RWPE2 (cell line): ENCODE data around the gene TIMM10B.
A peak's percentile ranks its signal among the peaks of the same experiment; 100 is the strongest.

Source experiments
- ATAC-seq: fragments of 200-7000 bp; cut with Tn5 transposase; 3 replicates; pipeline ENCODE4 v1.9.1; 2021; ENCODE audit warnings: low read depth
- DNase-seq: peaks from one replicate; pipeline ENCODE4 v3.0.0-alpha.2; 2020; ENCODE audit warnings: low spot score
- H3K27ac ChIP-seq: fragments of 450-650 bp; 2 replicates; pipeline ENCODE4 v1.5.1; 2017; ENCODE audit warnings: mild to moderate bottlenecking; ENCODE audit not compliant: poor library complexity, severe bottlenecking
- H3K27me3 ChIP-seq: fragments of 250-450 bp; sonication (Bioruptor Pico); 2 replicates; pipeline ENCODE4 v1.5.1; 2021; ENCODE audit warnings: mild to moderate bottlenecking, moderate library complexity; ENCODE audit not compliant: insufficient read depth, poor library complexity, severe bottlenecking
- H3K36me3 ChIP-seq: fragments of 250-450 bp; sonication (Bioruptor Pico); 2 replicates; pipeline ENCODE4 v1.5.1; 2020; ENCODE audit warnings: low read depth, mild to moderate bottlenecking, moderate library complexity
- H3K4me1 ChIP-seq: fragments of 250-450 bp; sonication (Bioruptor Pico); 2 replicates; pipeline ENCODE4 v1.5.1; 2021; ENCODE audit warnings: mild to moderate bottlenecking, moderate library complexity; ENCODE audit not compliant: insufficient read depth, poor library complexity, severe bottlenecking
- H3K4me3 ChIP-seq: fragments of 250-450 bp; sonication (Bioruptor Pico); 2 replicates; pipeline ENCODE4 v1.5.1; 2021; ENCODE audit warnings: mild to moderate bottlenecking, moderate library complexity; ENCODE audit not compliant: severe bottlenecking
- H3K9me3 ChIP-seq: fragments of 250-450 bp; sonication (Bioruptor Pico); 2 replicates; pipeline ENCODE4 v1.5.1; 2021; ENCODE audit warnings: mild to moderate bottlenecking, moderate library complexity; ENCODE audit not compliant: severe bottlenecking
- CTCF ChIP-seq: fragments of 450-650 bp; IDR thresholded peaks from one replicate; pipeline ENCODE4 v1.5.1; 2017; ENCODE audit warnings: mild to moderate bottlenecking, moderate library complexity; ENCODE audit not compliant: poor library complexity, severe bottlenecking

The TIMM10B gene

GRCh38 chr11:6437993-6438392, 43.3 kb upstream of the TIMM10B start:
- Histone ChIP-seq H3K36me3 (no peaks in the 10 kb centered on the region), H3K4me3 (no peak overlapping the region), H3K27me3 (no peaks in the 10 kb centered on the region), H3K27ac (no peak overlapping the region), H3K9me3 (no peaks in the 10 kb centered on the region), H3K4me1 (no peaks in the 10 kb centered on the region)
- no peak for TF ChIP-seq CTCF
- DNase-seq (no peak), ATAC-seq (no peak)

GRCh38 chr11:6438979-6439571, 42.2 kb upstream of the TIMM10B start:
- ATAC-seq (peak; percentile 45; the same call in 1 of the 3 replicates), DNase-seq (no peak)
- Histone ChIP-seq H3K9me3 (no peaks in the 10 kb centered on the region), H3K4me1 (no peaks in the 10 kb centered on the region), H3K4me3 (no peak overlapping the region), H3K27ac (no peak overlapping the region), H3K27me3 (no peaks in the 10 kb centered on the region), H3K36me3 (no peaks in the 10 kb centered on the region)
- TF ChIP-seq CTCF = peak; percentile 57

- H3K36me3 ChIP-seq = no peaks in the 10 kb centered on the region
- TF ChIP-seq CTCF = no peak
- H3K4me1 ChIP-seq = no peaks in the 10 kb centered on the region
- H3K27ac ChIP-seq = no peak within 1 kb of the TSS
- H3K27me3 ChIP-seq = no peaks in the 10 kb centered on the region
- no peak within 1 kb of the TSS for H3K4me3 ChIP-seq
- no peak for ATAC-seq
- H3K9me3 ChIP-seq = no peaks in the 10 kb centered on the region
- DNase-seq = no peak
Measured at GRCh38 chr11:6440906-6441358, 40.4 kb upstream of the TIMM10B start, which contains the start of gene HPX. Gene HPX (minus strand): TSS chr11:6440987. CDS start chr11:6440963, 24 bp downstream.

GRCh38 chr11:6442441-6442840, 38.9 kb upstream of the TIMM10B start:
- TF ChIP-seq CTCF = no peak
- Histone ChIP-seq H3K4me1 (no peaks in the 10 kb centered on the region), H3K36me3 (no peaks in the 10 kb centered on the region), H3K27ac (no peak overlapping the region), H3K9me3 (no peaks in the 10 kb centered on the region), H3K27me3 (no peaks in the 10 kb centered on the region), H3K4me3 (no peak overlapping the region)
- no peak for DNase-seq
- ATAC-seq = no peak

GRCh38 chr11:6443269-6444003, 37.9 kb upstream of the TIMM10B start:
- no peak for DNase-seq
- Histone ChIP-seq H3K4me3 (no peak overlapping the region), H3K9me3 (no peaks in the 10 kb centered on the region), H3K27ac (no peak overlapping the region), H3K36me3 (no peaks in the 10 kb centered on the region), H3K27me3 (no peaks in the 10 kb centered on the region), H3K4me1 (no peaks in the 10 kb centered on the region)
- ATAC-seq = peak; percentile 69
- peak; percentile 74 for TF ChIP-seq CTCF
